CD4-positive, alpha-beta T cell treated with Interferon alpha-2 for 1 hour (primary cell): ENCODE measurements around the gene CAT.
"Not testable (repeated sequence)": the region's sequence is repeated elsewhere in the genome, so short reads cannot be mapped to it uniquely, and the experiment has no call there.

Source experiments
- DNase-seq, 2 donors: peaks; one replicate each; pipeline ENCODE4 v3.0.0-alpha.2; 2020 to 2022

Gene CAT

GRCh38 chr11:34438529-34439507 lies at the start of gene CAT:
Gene CAT, plus strand, starts transcription at chr11:34438934. Its CDS starts 80 bp downstream, at chr11:34439014.
- DNase-seq = peak; percentile 96 to 97

- no peak for DNase-seq
These were observed 43.9 kb upstream of the CAT start for GRCh38 chr11:34394771-34395300.

- no peak for DNase-seq
These were observed 42.7 kb upstream of the CAT start for GRCh38 chr11:34395916-34396550.

- DNase-seq = no peak
These were observed 41.6 kb upstream of the CAT start for GRCh38 chr11:34397120-34397519.

GRCh38 chr11:34397811-34398210 lies 40.9 kb upstream of the CAT start:
- no peak for DNase-seq

- DNase-seq = no peak
These were observed 35.3 kb upstream of the CAT start for GRCh38 chr11:34403431-34403830.

DNA sequence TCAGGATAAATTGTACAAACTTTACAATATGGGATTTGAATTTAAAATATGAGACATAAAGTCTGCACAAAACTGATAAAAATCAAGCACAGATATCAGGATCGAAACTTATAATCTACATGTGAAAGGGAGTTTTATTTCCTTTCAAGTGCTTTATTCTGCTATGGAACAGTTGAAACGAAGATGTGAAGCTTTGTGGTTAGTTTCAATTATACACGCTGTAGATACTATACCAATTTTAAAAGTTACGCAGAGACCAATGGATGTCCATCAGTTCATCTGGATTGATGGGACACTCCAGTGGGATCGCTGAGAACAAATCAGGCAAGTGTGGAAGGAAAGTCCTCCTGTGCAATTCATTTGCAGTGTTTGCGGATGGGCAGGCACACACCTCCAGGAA lies 34.5 kb upstream of the CAT start:
- DNase-seq = no peak

DNA sequence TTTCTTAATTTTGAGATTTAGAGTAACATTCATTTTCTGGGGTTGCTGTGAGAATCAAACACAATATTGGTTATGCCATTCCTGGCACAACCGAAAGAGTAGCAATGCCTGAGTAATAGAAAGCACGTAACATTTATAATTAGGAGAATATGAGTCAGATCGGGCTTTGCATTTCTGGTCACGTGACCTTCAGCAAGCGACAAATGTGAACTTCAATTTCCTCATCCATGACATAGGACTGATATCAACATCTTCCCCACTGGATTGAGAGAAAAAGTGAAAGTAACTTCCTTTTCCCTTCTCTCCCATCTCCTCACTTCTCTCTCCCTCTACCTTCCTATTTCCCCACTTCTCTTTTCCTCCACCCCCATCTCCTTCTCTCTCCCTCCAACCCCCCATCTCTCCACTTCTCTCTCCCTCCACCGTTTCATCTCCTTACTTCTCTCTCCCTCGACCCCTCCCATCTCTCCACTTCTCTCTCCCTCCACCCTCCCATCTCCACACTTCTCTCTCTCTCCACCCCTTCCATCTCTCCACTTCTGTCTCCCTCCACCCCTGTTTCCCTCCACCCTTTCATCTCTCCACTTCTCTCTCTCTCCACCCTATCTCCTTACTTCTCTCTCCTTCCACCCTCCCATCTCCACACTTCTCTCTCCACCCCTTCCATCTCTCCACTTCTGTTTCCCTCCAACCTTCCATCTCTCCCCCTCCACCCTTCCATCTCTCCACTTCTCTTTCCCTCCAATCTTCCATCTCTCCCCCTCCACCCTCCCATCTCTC lies 33.5 kb upstream of the CAT start:
- DNase-seq = peak in 1 of 2 donors; percentile 37

DNA sequence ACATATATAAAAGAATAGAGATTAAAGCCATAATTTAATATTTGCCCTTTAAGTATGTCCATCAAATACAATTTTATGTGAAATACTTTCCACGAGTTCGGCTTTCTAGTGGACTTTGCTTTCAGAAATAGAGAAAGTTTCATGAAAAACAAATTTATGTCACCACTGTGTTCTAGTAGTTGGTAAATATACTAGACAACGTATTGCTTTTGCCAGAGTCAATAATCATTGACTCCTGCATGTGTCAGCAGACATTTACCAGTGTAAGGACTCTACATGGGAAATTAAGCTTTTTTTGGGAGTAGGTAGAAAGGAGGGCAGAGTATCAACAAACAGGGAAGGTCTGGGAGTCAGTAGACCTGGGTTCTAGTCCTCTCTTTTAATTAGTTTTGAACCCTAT lies 32.3 kb upstream of the CAT start:
- no peak for DNase-seq

DNA sequence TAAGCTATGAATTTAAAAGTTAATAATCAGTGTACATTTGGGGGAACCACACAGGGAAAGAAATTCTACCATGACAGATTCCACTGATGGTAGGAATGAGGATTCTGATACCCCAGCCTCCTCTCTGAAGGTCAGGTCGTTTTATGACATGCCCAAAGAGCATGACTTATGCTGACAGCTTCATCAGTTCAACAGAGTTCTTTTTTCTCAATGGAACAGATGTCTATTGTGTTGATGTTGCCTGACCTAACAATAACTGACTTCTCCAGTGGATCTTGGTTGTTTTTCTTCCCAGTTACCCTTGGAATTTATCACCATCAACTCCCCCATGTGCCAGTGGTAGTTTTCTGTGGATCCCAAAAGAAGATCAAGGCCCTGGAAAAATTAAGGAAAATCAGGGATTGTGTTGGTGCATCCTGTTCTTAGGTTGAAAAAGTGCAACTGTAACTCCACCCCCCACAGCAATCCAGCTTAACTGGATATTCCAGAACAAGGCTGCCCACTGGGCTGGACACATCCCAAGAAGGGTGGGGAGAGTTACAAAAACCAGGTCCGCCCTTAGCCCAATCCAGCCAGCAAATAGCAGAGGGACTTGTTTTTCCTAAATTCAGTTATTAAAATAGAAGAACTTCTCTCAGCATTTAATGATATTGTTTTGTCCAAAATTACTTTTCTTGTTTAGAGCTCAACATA lies 31.5 kb upstream of the CAT start:
- no peak for DNase-seq

DNA sequence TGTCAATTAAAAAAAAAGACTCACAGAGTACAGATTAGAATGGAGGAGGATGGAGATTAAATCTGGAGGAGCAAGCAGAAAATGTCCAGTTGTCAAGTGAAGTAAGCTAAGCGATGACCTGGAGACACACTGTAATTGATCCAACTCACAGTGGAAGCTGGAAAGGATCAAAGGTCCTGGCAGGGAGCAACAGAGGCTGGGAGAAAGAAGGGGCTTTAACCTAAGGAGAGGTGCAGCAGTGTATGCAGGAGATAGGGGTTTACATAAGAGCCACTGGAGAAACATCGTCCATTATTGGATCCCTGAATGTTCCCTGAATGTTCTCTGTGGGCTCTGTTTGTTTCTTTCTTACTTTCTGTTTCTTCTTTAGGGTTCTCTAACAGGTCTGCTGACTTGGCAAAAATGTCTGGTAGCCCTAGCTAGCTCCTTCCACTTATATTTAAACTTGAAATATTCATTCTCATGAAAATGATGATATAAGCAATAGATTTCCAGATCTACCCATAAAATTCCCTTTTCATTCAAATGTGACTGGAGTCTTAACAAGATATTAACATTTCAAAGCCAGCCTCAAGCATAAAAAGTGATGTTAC lies 30.1 kb upstream of the CAT start:
- no peak for DNase-seq

GRCh38 chr11:34411111-34411510 lies 27.6 kb upstream of the CAT start:
- no peak for DNase-seq

DNA sequence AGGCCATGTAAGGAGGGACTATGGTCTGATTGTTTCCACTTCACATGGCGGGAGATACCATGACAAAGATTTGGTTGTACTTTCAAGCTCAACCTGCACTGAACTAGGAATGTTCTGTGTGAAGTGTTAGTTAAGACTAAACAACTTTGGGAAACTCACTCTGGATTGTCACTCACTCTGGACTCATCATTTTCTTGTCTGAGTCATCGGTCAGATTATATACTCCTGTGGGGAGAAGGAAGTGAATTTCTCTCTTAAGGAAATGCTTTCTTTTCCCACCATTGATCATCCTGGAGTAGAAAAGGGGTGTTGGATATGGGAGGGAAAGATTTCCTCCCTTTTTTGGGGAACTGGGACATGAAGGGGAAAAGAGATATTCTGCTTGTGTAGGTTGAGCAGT lies 26.9 kb upstream of the CAT start:
- DNase-seq = no peak

- no peak for DNase-seq
These were observed 25.5 kb upstream of the CAT start for GRCh38 chr11:34413263-34413662.

- no peak for DNase-seq
These were observed 23.2 kb upstream of the CAT start for GRCh38 chr11:34415538-34415937.

DNA sequence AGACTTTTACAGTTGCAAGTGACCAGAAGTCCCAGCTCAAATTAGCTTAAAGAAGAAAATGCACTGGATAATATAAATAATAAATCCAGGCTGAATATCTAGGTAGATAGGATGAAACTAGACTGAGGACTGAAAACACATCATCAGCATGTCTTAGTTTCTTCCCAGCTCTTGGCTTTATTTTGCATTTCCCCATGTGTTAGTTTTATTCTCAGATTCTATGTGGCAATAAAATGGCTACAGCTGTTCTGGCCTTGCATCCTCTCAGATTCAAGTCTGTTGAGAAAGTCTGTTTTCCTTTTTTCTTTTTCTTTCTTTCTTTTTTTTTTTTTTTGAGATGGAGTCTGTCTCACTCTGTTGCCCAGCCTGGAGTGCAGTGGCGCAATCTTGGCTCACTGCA lies 22.6 kb upstream of the CAT start:
- DNase-seq = no peak

GRCh38 chr11:34416766-34417165 lies 22.0 kb upstream of the CAT start:
- DNase-seq = no peak

GRCh38 chr11:34417202-34417601 lies 21.5 kb upstream of the CAT start:
- DNase-seq = no peak

- DNase-seq = no peak
These were observed 19.6 kb upstream of the CAT start for GRCh38 chr11:34419158-34419557.

- DNase-seq = no peak
These were observed 15.4 kb upstream of the CAT start for GRCh38 chr11:34423300-34423699.

DNA sequence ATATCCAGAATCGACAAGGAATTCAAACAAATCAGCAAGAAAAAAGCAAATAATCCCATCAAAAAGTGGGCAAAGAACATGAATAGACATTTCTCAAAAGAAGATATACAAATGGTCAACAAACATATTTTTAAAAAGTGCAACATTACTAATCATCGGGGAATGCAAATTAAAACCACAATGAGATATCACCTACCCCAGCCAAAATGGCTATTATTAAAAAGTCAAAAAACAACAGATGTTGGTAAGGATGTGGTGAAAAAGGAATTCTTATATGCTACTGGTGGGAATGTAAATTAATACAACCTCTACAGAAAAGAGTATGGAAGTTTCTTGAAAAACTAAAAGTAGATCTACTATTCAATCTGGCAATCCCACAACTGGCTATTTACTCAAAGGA lies 13.9 kb upstream of the CAT start:
- not testable (repeated sequence) for DNase-seq

GRCh38 chr11:34425360-34425759 lies 13.4 kb upstream of the CAT start:
- DNase-seq = no peak
